Measurements from ENCODE around the gene SRC. TPM values are rescaled to one million over a fixed set of nuclear protein-coding genes. Genes with fewer than 3 reads are reported as not detected.

Gene SRC
- total RNA-seq, 1 experiment from 2014 or later = 55.6 TPM

DNA sequence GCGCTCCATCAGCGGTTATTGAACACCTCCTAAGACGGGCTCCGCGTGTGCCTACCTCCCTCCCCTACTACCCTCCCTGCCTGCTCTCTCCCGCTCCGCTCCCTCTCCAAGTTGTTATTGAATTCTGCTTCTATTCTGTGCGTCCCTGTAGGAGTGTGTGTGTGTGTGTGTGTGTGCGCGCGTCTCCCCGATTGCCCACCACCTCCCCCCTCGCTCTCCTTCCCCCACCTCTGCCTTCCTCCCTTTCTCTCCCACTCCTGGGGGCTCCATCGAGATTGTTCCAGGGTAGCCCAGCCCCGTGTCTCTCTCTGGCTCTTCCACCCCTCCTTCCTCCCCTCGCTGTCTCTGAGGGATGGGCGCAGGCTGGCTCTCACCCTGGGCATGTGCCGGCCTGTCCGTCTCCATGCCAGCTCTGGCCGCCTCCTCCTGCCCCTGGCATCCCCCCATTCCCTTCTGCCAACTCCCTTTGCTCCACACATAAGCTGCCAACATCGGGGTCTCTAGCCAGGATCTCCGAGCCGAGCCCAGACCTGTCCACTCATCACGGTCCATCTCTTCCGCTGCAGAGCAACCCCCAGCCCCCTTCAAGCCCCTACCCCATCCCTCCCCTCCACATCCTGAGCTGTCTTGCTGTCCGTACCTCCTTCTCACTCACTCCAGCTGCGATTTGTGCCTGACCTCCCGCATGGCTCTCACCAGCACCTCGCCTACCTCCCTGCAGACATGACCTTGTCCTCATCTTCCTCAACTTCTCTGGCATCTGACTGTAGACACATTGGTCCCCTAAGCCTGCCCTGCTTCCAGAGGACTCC, 68.5 kb downstream of the SRC start:
- no peak overlapping the region for H3K27ac ChIP-seq (ENCODE audit: low read length)
- H3K4me2 ChIP-seq (ENCODE audit: low read length) = no peak overlapping the region
- ChIA-PET POLR2A (ENCODE audit: unreplicated experiment) (no interaction called here), CTCF (interaction anchor here (0.5 kb wide), 1 partner anchor 34 kb away, joined by 3 read pairs; no protein-coding TSS in a partner anchor)
- H3K36me3 ChIP-seq (ENCODE audit: low read depth, low read length) = no peaks in the 10 kb centered on the region
- H3K4me1 ChIP-seq (ENCODE audit: insufficient read depth, low read length) = no peaks in the 10 kb centered on the region
- H2AFZ ChIP-seq (ENCODE audit: low read length) = no peak overlapping the region
- no peaks in the 10 kb centered on the region for H3K27me3 ChIP-seq (ENCODE audit: low read length)
- H4K20me1 ChIP-seq (ENCODE audit: low read length) = no peaks in the 10 kb centered on the region
- BruUV-seq (replicated peaks) = no TSS peak
- H3K9me3 ChIP-seq (ENCODE audit: low read length) = no peaks in the 10 kb centered on the region
- H3K9ac ChIP-seq (ENCODE audit: low read length) = no peak overlapping the region
- no peaks in the 10 kb centered on the region for H3F3A ChIP-seq (ENCODE audit: low read length, unreplicated experiment)
- H3K79me2 ChIP-seq (ENCODE audit: low read length) = no peaks in the 10 kb centered on the region
- no peak for DNase-seq
- intact Hi-C loops (cut with micrococcal nuclease) = no loop called here
- no peak for ATAC-seq
- H3K4me3 ChIP-seq (ENCODE audit: low read length) = no peak overlapping the region
- TF ChIP-seq EZH2phosphoT487 (IDR thresholded peaks at IDR 0.05; ENCODE audit: borderline replicate concordance, low read length) (no peak), EZH2 (IDR thresholded peaks at IDR 0.05; ENCODE audit: low read length, unreplicated experiment) (no peak)
- TF ChIP-seq, protein P1, sequence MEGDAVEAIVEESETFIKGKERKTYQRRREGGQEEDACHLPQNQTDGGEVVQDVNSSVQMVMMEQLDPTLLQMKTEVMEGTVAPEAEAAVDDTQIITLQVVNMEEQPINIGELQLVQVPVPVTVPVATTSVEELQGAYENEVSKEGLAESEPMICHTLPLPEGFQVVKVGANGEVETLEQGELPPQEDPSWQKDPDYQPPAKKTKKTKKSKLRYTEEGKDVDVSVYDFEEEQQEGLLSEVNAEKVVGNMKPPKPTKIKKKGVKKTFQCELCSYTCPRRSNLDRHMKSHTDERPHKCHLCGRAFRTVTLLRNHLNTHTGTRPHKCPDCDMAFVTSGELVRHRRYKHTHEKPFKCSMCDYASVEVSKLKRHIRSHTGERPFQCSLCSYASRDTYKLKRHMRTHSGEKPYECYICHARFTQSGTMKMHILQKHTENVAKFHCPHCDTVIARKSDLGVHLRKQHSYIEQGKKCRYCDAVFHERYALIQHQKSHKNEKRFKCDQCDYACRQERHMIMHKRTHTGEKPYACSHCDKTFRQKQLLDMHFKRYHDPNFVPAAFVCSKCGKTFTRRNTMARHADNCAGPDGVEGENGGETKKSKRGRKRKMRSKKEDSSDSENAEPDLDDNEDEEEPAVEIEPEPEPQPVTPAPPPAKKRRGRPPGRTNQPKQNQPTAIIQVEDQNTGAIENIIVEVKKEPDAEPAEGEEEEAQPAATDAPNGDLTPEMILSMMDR (conservative IDR thresholded peaks at IDR 0.05; ENCODE audit: low read depth, low read length) = no peak
- no peaks in the 10 kb centered on the region for H3K9me2 ChIP-seq (replicated peaks; ENCODE audit: low read length)

- ChIA-PET CTCF (no interaction called here), POLR2A (ENCODE audit: unreplicated experiment) (interaction anchor here (0.7 kb wide), 1 partner anchor 275 kb away, joined by 5 read pairs; no protein-coding TSS in a partner anchor)
- no peak overlapping the region for H3K27ac ChIP-seq (ENCODE audit: low read length)
These were observed 69.5 kb downstream of the SRC start for GRCh38 chr20:37415118-37416085.

More at GRCh38 chr20:37415118-37416085, 69.5 kb downstream of the SRC start:
- Histone ChIP-seq H2AFZ (ENCODE audit: low read length) (no peak overlapping the region), H3K27me3 (ENCODE audit: low read length) (no peaks in the 10 kb centered on the region), H4K20me1 (ENCODE audit: low read length) (no peaks in the 10 kb centered on the region), H3F3A (ENCODE audit: low read length, unreplicated experiment) (no peaks in the 10 kb centered on the region), H3K9ac (ENCODE audit: low read length) (no peak overlapping the region), H3K36me3 (ENCODE audit: low read depth, low read length) (no peaks in the 10 kb centered on the region), H3K4me2 (ENCODE audit: low read length) (no peak overlapping the region), H3K9me3 (ENCODE audit: low read length) (no peaks in the 10 kb centered on the region), H3K4me3 (ENCODE audit: low read length) (no peak overlapping the region), H3K4me1 (ENCODE audit: insufficient read depth, low read length) (no peaks in the 10 kb centered on the region), H3K9me2 (replicated peaks; ENCODE audit: low read length) (no peaks in the 10 kb centered on the region), H3K79me2 (ENCODE audit: low read length) (no peaks in the 10 kb centered on the region)
- DNase-seq (no peak), ATAC-seq (no peak)
- TF ChIP-seq EZH2phosphoT487 (IDR thresholded peaks at IDR 0.05; ENCODE audit: borderline replicate concordance, low read length) (no peak), EZH2 (IDR thresholded peaks at IDR 0.05; ENCODE audit: low read length, unreplicated experiment) (no peak)
- TF ChIP-seq, protein P1 (conservative IDR thresholded peaks at IDR 0.05; ENCODE audit: low read depth, low read length) = no peak
- no TSS peak for BruUV-seq (replicated peaks)
- intact Hi-C loops (cut with micrococcal nuclease) = no loop called here

All from PC-3 (cell line).